Hematopoietic multipotent progenitor cell treated with erythropoietin and hydrocortisone succinate and interleukin-3 and kit ligand, for 8 days (in vitro differentiated cells): ENCODE measurements around the gene DAAM2.
A peak's percentile ranks its signal among the peaks of the same experiment; 100 is the strongest.

Experiments
- DNase-seq: peaks from one replicate; pipeline ENCODE4 v3.0.0-alpha.2; 2015

The DAAM2 gene

GRCh38 chr6:39849764-39850163 is 57.6 kb downstream of the DAAM2 start:
- no peak for DNase-seq

- DNase-seq: no peak
Observed at GRCh38 chr6:39850736-39851297, 58.6 kb downstream of the DAAM2 start.

GRCh38 chr6:39851331-39851730 is 59.2 kb downstream of the DAAM2 start:
- DNase-seq: no peak

GRCh38 chr6:39852324-39852723 is 60.1 kb downstream of the DAAM2 start:
- no peak for DNase-seq

- no peak for DNase-seq
Observed at GRCh38 chr6:39853604-39854003, 61.4 kb downstream of the DAAM2 start.

GRCh38 chr6:39855356-39855995 is 63.3 kb downstream of the DAAM2 start:
- DNase-seq: no peak

- DNase-seq: no peak
Observed at GRCh38 chr6:39859025-39859424, 66.8 kb downstream of the DAAM2 start.

- DNase-seq: no peak
Observed at GRCh38 chr6:39861663-39862062, 69.5 kb downstream of the DAAM2 start.

GRCh38 chr6:39865011-39865888 is 73.1 kb downstream of the DAAM2 start:
- DNase-seq: peak; percentile 58

- DNase-seq: no peak
Observed at GRCh38 chr6:39867592-39867991, 75.4 kb downstream of the DAAM2 start.

- DNase-seq: no peak
Observed at GRCh38 chr6:39870950-39871349, 78.8 kb downstream of the DAAM2 start.

- no peak for DNase-seq
Observed at GRCh38 chr6:39873439-39873838, 81.3 kb downstream of the DAAM2 start.

- DNase-seq: no peak
Observed at GRCh38 chr6:39876111-39876510, 83.9 kb downstream of the DAAM2 start.

- DNase-seq: no peak
Observed at GRCh38 chr6:39876826-39877225, 84.7 kb downstream of the DAAM2 start.

- no peak for DNase-seq
Observed at GRCh38 chr6:39879535-39879934, 87.4 kb downstream of the DAAM2 start.

- no peak for DNase-seq
Observed at GRCh38 chr6:39880594-39880993, 88.4 kb downstream of the DAAM2 start.

GRCh38 chr6:39881851-39882530 is 89.8 kb downstream of the DAAM2 start:
- DNase-seq: no peak

GRCh38 chr6:39882531-39882899 is 90.3 kb downstream of the DAAM2 start:
- DNase-seq: no peak

- no peak for DNase-seq
Observed at GRCh38 chr6:39884696-39885095, 92.5 kb downstream of the DAAM2 start.

- no peak for DNase-seq
Observed at GRCh38 chr6:39885691-39886090, 93.5 kb downstream of the DAAM2 start.

GRCh38 chr6:39886871-39887270 is 94.7 kb downstream of the DAAM2 start:
- DNase-seq: no peak

- DNase-seq: no peak
Observed at GRCh38 chr6:39887692-39888450, 95.7 kb downstream of the DAAM2 start.

- DNase-seq: no peak
Observed at GRCh38 chr6:39889229-39889628, 97.1 kb downstream of the DAAM2 start.
